Measurements from ENCODE around the gene TNFRSF6B. TPM values are rescaled to one million over a fixed set of nuclear protein-coding genes. Genes with fewer than 3 reads are reported as not detected.

TNFRSF6B gene
- total RNA-seq, 2 experiments from 2014 or later, result not detected

DNA sequence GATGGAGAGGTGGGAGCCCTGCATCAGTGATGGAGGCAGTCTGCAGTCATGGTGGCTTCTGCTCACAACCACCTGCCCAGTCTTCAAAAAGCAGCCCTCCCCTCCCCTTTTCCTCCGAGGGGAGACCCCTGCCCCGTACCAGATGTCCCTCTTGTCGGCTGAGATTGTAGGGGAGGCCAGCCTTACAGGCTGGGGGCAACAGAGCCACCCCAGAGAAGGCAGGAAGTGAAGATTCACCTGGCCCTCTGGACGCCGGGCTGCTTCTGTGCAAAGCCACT lies 4.5 kb downstream of the TNFRSF6B start:
- Mint-ChIP-seq H3K27ac (no peak overlapping the region), H3K27me3 (no peaks in the 10 kb centered on the region), H3K36me3 (peaks cover 11% of the 10 kb centered on the region), H3K4me1 (peaks cover 39% of the 10 kb centered on the region), H3K9me3 (ENCODE audit: low read depth) (no peaks in the 10 kb centered on the region), H3K4me3 (no peak overlapping the region)
- CTCF ChIA-PET, result no interaction called here
- DNase-seq, result no peak
- ATAC-seq, result no peak

DNA sequence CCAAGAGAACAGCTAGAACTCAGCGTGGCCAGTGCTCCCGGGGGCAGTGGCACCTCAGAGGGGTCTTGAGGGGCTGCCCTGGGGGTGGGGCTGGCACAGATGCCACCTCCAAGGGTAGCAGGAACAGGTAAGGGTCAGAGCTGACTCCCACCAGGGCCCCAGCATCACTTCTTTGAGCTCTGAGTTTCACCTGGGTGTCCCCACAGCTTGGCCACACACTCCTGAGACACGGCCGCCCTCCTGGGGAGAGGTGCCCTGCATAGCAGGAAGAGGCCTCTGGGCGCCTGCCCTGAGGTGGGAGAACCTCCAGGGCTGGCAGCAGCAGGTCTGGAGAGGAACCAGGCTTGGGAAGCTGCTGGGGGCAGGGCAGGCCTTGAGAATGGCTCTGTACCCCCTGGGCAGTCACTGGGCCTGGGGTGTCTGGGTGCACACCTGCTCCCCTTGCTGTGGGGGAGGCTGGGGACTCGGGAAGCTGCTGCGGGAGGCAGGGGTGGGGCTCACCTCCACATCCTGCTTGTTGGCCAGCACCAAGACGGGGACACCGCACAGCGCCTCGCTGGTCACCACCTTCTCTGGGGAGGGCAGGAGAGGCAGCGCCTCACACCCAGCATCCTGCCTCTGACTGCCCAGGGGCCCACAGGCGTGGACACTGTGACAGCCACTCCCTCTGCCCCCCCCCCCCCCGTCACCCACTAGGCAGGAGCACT lies 5.0 kb downstream of the TNFRSF6B start:
- Mint-ChIP-seq H3K9me3 (ENCODE audit: low read depth) (no peaks in the 10 kb centered on the region), H3K36me3 (peaks cover 12% of the 10 kb centered on the region), H3K27ac (no peak overlapping the region), H3K4me1 (peaks cover 41% of the 10 kb centered on the region), H3K4me3 (no peak overlapping the region), H3K27me3 (no peaks in the 10 kb centered on the region)
- CTCF ChIA-PET, result no interaction called here
- ATAC-seq (no peak), DNase-seq (no peak)

DNA sequence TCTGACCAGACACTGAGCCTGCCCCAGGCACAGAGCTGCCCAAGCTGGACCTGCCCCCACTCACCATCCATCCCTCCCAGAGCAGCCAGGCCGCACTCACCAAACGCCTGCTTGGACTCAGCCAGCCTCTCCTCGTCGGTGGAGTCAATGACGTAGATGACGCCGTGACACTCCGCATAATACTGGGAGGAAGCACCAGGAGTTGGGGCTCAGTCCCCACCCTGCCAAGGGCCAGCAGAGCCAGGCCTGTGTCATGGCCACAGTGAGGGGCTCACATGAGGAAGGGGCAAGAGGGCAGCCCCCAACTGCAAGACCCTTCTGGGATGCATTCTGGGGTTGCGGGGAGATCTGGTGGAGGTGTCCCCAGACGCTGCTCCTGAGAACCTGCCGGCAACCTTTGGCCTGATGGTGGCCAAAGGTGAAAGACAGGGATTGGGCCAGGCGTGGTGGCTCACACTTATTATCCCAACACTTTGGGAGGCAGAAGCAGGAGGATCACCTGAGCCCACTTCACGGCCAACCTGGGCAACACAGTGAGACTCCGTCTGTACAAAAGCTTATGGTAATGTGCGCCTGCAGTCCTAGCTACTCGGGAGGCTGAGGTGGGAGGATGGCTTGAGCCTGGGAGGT lies 5.7 kb downstream of the TNFRSF6B start:
- H3K27me3 Mint-ChIP-seq, result no peaks in the 10 kb centered on the region
- H3K4me3 Mint-ChIP-seq, result no peak overlapping the region
- H3K4me1 Mint-ChIP-seq, result peaks cover 42% of the 10 kb centered on the region
- H3K27ac Mint-ChIP-seq, result peak overlapping the region; percentile 28
- CTCF ChIA-PET, result no interaction called here
- peaks cover 17% of the 10 kb centered on the region for H3K36me3 Mint-ChIP-seq
- no peak for ATAC-seq
- no peak for DNase-seq
- H3K9me3 Mint-ChIP-seq (ENCODE audit: low read depth), result no peaks in the 10 kb centered on the region

DNA sequence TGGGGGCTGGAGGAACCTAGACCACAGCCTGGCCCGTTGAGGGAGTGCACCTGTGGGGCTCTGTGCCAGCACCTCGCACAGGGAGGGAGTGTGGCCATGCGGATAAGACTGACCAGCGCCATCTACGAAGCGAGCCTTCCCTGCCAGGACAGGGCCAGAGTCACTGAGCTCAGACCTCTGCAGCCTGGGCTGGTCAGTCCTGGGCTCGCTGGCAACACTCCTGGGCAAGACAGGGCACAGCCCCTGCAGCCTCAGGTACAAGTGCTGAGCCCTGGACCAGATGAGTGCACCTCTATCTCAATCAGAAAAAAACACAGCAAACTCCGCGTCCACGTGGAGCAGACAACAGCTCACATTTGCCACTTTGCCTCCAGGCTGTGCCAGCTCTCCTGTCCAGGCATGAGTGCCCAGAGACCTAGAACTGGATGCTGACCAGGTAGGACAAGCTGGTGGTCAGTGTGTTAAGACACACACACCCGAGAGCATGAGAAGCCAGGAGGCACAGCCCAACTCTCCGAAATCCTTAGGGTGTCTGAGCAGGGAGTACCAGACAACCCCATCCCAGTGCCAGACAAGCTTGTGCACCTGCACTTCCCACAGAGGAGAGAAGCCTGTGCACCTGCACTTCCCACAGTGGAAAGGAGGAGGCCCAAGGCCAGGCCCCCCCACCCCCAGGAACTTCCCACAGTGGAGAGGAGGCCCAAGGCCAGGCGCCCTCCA lies 6.5 kb downstream of the TNFRSF6B start:
- ATAC-seq, result no peak
- Mint-ChIP-seq H3K4me3 (no peak overlapping the region), H3K27me3 (no peaks in the 10 kb centered on the region), H3K9me3 (ENCODE audit: low read depth) (no peaks in the 10 kb centered on the region), H3K4me1 (peaks cover 37% of the 10 kb centered on the region), H3K36me3 (peaks cover 17% of the 10 kb centered on the region), H3K27ac (no peak overlapping the region)
- CTCF ChIA-PET, result no interaction called here
- DNase-seq, result no peak

DNA sequence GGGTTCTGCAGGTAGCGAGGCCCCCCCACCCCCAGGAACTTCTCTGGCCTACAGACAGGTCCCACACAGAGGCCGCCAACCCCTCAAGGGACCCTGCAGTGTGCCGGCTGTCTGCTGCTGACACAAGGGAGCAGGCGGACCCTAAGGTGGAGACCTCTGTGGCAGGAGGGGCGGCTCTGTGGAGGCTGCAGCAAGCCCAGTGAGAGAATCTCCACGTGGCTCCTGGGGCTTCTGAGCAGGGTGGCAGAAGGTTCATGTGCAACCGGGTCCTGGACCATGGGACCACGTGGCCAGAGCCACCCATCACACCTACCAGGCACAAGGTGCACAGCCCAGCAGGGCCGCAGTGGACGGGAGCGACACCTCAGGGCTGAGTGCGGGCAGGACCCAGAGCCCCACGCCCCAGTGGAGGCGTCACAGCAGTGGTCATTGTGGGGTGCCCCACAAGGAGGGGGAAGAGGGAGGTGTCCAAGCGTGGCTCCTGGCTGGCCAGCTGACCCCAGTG lies 7.1 kb downstream of the TNFRSF6B start:
- DNase-seq (peak; percentile 39), ATAC-seq (no peak)
- Mint-ChIP-seq H3K4me1 (peaks cover 38% of the 10 kb centered on the region), H3K27me3 (no peaks in the 10 kb centered on the region), H3K36me3 (peaks cover 18% of the 10 kb centered on the region), H3K27ac (no peak overlapping the region), H3K4me3 (no peak overlapping the region), H3K9me3 (ENCODE audit: low read depth) (no peaks in the 10 kb centered on the region)
- CTCF ChIA-PET, result no interaction called here

DNA sequence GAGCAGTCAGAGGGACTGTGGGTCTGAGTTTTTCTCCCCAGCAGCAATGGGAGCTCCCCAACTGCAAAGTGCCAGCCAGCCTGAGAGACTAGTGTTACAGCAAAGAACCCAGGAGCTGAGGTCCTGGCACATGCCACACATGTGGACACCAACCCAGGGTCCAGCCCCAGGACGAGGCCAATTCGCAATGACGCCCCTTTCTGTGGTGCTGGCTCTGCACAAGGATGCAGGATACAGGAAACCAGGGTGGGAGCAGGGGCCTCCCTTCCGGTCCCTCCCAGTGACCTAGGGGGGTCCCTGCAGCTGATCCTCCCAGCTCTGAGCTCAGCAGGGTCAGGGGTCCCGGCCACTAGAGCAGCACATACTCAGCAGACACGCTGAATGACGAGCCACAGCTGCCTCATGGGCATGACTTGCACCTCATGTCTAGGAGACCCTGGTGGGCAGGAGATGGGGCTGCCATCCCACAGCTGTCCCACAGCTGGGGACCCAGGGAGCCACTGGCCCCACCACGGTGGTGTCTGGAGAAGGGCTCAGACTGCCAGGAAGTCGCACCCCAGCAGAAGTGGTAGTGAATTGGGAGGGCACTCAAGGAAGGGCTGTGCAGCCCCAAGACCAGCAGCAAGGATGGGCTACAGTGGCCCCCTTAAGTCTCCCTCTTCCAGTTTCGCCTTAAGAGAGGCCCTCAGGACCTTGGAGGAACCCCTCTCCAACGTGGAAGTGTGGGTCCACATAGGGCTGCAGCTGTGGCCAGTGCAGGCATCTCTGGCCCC lies 7.7 kb downstream of the TNFRSF6B start:
- Mint-ChIP-seq H3K36me3 (peaks cover 23% of the 10 kb centered on the region), H3K27me3 (no peaks in the 10 kb centered on the region), H3K9me3 (ENCODE audit: low read depth) (no peaks in the 10 kb centered on the region), H3K4me3 (no peak overlapping the region), H3K4me1 (peaks cover 41% of the 10 kb centered on the region), H3K27ac (no peak overlapping the region)
- CTCF ChIA-PET, result interaction anchor here (0.9 kb wide), 1 partner anchor 10 kb away, joined by 3 read pairs; no protein-coding TSS in a partner anchor
- DNase-seq (no peak), ATAC-seq (no peak)

DNA sequence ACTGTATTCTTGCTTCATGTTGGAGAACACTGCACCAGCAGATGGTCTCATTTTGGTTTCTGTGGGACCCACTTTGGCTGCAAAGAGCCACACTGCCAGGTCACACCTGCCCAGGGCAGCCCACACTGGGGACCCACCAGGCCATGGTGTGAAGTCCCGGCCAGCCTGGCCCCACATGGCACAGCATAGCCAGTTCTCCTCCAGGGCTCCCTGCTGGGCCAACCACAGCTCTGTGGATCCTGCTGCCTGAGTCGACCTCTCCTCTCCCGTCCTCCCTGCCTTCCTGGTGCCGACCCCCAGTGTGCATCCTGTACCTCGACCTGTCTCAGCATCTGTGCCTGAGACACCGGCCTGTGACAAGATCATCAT lies 8.3 kb downstream of the TNFRSF6B start:
- peaks cover 42% of the 10 kb centered on the region for H3K4me1 Mint-ChIP-seq
- no peak for ATAC-seq
- CTCF ChIA-PET, result interaction anchor here (0.9 kb wide), 1 partner anchor 11 kb away, joined by 3 read pairs; no protein-coding TSS in a partner anchor
- H3K27me3 Mint-ChIP-seq, result no peaks in the 10 kb centered on the region
- H3K27ac Mint-ChIP-seq, result no peak overlapping the region
- H3K4me3 Mint-ChIP-seq, result no peak overlapping the region
- DNase-seq, result no peak
- H3K9me3 Mint-ChIP-seq (ENCODE audit: low read depth), result no peaks in the 10 kb centered on the region
- H3K36me3 Mint-ChIP-seq, result peaks cover 27% of the 10 kb centered on the region

DNA sequence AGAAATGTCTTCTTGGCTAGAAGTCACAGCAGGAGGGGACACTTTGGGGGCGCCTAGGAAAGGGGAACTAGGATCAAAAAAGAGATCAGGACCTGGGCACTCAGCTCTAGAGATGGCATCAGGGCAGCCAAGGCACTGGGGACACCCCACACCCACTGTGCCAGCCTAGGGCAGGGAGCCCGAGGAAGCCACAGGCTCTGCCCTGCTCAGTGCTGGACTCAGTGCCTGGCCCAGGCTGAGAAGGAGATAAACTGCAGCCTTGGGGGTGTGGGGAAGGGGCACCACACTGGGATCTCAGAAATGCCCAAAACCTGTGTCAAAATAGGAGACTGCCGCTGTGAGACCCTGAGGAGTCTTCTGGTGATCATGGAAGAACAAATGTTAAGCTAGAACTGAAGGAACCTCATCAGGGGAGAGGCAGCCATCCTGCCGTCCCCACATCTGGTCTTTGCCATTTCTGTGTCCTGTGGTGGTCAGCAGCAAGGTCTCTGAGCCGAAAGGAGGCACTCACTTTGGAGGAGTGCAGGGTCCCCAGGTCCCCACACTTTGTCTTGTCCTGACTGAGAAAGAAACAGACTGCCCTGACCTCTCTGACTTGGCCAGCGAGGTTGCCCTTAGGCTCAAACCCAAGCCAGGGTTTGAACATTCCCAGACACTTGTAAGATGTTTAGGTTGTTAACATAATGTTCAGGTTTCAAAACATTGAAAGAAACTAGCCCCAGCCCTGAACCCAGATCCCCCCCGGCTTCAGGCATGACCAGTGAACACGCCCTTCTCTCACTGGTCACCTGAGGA lies 9.0 kb downstream of the TNFRSF6B start:
- Mint-ChIP-seq H3K9me3 (ENCODE audit: low read depth) (no peaks in the 10 kb centered on the region), H3K36me3 (peaks cover 29% of the 10 kb centered on the region), H3K27ac (peak overlapping the region; percentile 32), H3K4me3 (no peak overlapping the region), H3K4me1 (peaks cover 47% of the 10 kb centered on the region), H3K27me3 (no peaks in the 10 kb centered on the region)
- DNase-seq (no peak), ATAC-seq (no peak)
- CTCF ChIA-PET, result interaction anchor here (0.9 to 3.9 kb wide), 6 partner anchors 31 to 269 kb away, joined by 3 to 31 read pairs (median 24); partner anchors contain the start of genes LIME1 and TPD52L2

DNA sequence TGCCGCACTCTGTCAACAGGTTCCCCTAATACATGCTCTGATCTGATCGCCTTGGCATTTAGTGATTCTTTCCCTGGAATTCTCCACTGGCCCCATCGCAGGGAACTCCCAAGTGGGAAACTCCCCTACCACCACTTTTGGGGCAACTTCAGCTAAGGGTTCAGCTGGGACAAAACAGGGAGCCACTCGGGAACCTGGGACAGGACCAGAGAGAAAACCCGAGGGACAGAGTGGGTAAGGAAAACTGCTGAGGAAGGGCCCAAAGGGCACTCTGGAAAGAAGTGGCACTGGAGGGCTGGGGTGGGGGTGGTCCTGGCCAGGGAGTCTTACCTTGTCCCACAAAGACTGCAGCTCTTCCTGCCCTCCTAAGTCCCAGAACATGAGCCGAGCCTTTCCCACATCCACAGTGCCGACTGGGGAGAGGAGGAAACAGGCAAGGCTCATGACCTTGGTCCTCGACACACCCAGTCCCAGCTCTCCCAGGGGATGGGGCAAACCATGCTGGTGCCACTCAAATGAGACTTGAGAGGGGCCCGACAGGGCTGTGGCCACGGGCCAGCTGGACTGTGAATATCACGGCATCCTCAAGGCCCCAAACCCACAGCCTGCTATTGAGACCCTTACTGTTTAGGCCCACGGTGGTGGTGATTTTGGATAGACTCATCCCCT lies 9.7 kb downstream of the TNFRSF6B start:
- Mint-ChIP-seq H3K4me3 (peak overlapping the region; percentile 83), H3K36me3 (peaks cover 36% of the 10 kb centered on the region), H3K4me1 (peaks cover 50% of the 10 kb centered on the region), H3K9me3 (ENCODE audit: low read depth) (no peaks in the 10 kb centered on the region), H3K27me3 (no peaks in the 10 kb centered on the region), H3K27ac (peak overlapping the region; percentile 71)
- ATAC-seq, result no peak
- CTCF ChIA-PET, result interaction anchor here (0.7 to 3.9 kb wide), 12 partner anchors 13 to 268 kb away, joined by 3 to 31 read pairs (median 7); partner anchors contain the start of genes LIME1, PTK6 and TPD52L2
- no peak for DNase-seq

DNA sequence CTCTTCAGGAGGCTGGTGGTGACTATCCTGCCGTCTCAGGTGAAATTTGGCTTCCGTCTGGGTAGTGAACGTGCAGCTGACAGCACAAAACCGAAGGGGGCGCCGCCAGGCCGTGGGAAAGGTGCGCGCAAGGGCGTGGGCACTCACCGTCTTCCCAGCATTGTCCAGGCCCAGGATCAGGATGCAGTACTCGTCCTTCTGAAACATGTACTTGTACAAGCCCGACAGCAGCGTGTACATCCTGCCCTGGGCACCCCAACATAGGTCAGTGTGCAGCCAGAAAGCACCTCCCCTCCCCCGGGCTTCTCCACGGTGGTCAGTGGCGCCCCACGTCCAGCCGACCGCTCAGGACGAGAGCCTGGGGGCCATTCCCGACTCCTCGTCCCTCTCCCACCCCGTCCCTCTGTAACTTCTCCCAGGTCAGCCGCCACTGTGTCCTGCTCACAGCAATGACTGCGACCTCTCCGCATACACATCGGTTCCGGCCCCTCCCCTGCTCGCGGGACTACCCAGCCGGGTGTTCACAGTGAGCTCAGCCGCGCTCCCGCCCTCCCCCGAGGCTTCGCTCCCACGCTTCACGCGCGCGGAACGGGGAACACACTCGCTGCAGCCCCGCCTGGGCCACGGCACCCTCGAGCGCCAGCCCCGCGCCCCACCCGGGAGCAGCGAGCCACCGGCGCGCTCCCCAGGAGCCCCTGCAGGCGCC lies 10.6 kb downstream of the TNFRSF6B start:
- Mint-ChIP-seq H3K27ac (peak overlapping the region; percentile 71), H3K4me1 (peaks cover 53% of the 10 kb centered on the region), H3K9me3 (ENCODE audit: low read depth) (no peaks in the 10 kb centered on the region), H3K27me3 (no peaks in the 10 kb centered on the region), H3K36me3 (peaks cover 44% of the 10 kb centered on the region), H3K4me3 (peak overlapping the region; percentile 83)
- DNase-seq (peak; percentile 80), ATAC-seq (peak; percentile 61)
- CTCF ChIA-PET, result interaction anchor here (0.7 to 3.9 kb wide), 17 partner anchors 9 to 273 kb away, joined by 3 to 31 read pairs (median 7); partner anchors contain the start of genes LIME1, PRPF6, PTK6 and SAMD10

DNA sequence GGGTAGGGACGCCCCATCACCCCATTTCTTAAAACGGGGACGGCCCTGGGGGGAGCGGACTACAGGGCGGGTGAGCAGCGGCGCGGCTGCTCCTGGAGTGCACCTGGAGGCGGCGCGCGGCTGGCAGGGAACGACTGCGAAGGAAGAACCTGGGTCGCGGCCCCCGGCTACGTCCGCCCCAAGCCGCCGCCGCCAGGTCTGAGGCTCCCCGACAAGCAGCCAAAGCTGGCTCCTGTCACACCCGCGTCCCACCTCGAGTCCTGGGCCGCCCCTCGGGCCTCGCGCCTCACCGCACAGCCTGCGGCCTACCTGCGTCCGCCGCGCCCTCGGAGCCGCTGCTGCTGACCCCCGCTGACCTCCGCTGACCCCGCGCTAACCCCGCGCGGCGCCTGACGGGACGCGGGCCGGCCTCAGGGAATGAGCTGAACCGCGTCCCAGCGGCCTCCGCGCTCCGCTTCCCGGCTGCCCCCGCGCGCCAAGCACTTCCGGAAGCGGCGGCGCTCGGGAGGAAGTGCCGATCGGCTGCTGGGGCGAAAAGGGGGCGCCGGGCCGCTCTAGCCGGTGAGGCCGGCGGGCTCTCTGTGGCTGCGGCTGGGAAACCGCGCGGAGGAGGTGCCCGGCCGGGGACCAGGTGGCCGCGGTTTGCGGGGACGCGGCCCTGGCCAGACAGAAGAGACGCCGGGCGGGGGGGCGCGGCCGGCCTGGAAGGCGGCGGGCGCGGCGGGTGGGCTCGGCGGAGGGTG lies 11.3 kb downstream of the TNFRSF6B start, which contains the start of the genes ARFRP1 and ZGPAT:
ARFRP1 (minus strand) TSS at position 419 of the 743 bp plus-strand sequence. CDS start 885 bp downstream, outside the sequence.
ZGPAT (plus strand) TSS at position 482 of the 743 bp plus-strand sequence. CDS start 542 bp downstream, outside the sequence.
- H3K36me3 Mint-ChIP-seq, result peaks cover 51% of the 10 kb centered on the region
- peaks cover 56% of the 10 kb centered on the region for H3K4me1 Mint-ChIP-seq
- peak within 1 kb of the TSS; percentile 83 for H3K4me3 Mint-ChIP-seq
- DNase-seq, result peak; percentile 91
- ATAC-seq, result peak; percentile 82
- H3K27me3 Mint-ChIP-seq, result no peaks in the 10 kb centered on the region
- CTCF ChIA-PET, result interaction anchor here (0.7 to 3.9 kb wide), 19 partner anchors 10 to 272 kb away, joined by 3 to 31 read pairs (median 6); partner anchors contain the start of genes GMEB2, LIME1, PRPF6 and PTK6
- no peaks in the 10 kb centered on the region for H3K9me3 Mint-ChIP-seq (ENCODE audit: low read depth)
- peak within 1 kb of the TSS; percentile 77 for H3K27ac Mint-ChIP-seq
